GM12875 (cell line): ENCODE data around the gene AADACL2.

Source experiments
- H3K4me3 ChIP-seq: one replicate; pipeline ENCODE4 v1.5.1; 2011; ENCODE audit warnings: low read depth, low read length, control low read depth
- CTCF ChIP-seq: IDR thresholded peaks from 2 replicates; pipeline ENCODE4 v1.5.1; 2011; ENCODE audit warnings: low read depth, mild to moderate bottlenecking, control low read depth, inconsistent platforms, low read length, moderate library complexity, borderline replicate concordance; ENCODE audit not compliant: insufficient read depth

The AADACL2 gene

GRCh38 chr3:151733613-151734012 is at the start of gene AADACL2:
Gene AADACL2, plus strand, starts transcription at chr3:151733927. Its CDS starts 109 bp downstream, at chr3:151734036.
- no peak for TF ChIP-seq CTCF

GRCh38 chr3:151684094-151684493 is 49.6 kb upstream of the AADACL2 start:
- no peak overlapping the region for H3K4me3 ChIP-seq
- no peak for TF ChIP-seq CTCF

More at GRCh38 chr3:151733613-151734012, at the start of gene AADACL2:
- no peak within 1 kb of the TSS for H3K4me3 ChIP-seq

- no peak for TF ChIP-seq CTCF
- no peak overlapping the region for H3K4me3 ChIP-seq
Measured at GRCh38 chr3:151686257-151686656, 47.5 kb upstream of the AADACL2 start.

- no peak for TF ChIP-seq CTCF
- H3K4me3 ChIP-seq, result no peak overlapping the region
Measured at GRCh38 chr3:151687076-151687475, 46.7 kb upstream of the AADACL2 start.

- no peak for TF ChIP-seq CTCF
- no peak overlapping the region for H3K4me3 ChIP-seq
Measured at GRCh38 chr3:151688571-151688970, 45.2 kb upstream of the AADACL2 start.

GRCh38 chr3:151690645-151691044 is 43.1 kb upstream of the AADACL2 start:
- no peak overlapping the region for H3K4me3 ChIP-seq
- TF ChIP-seq CTCF, result no peak

GRCh38 chr3:151697496-151697895 is 36.2 kb upstream of the AADACL2 start:
- no peak for TF ChIP-seq CTCF
- H3K4me3 ChIP-seq, result no peak overlapping the region
